ENCODE data around the gene SEMA3F.

The SEMA3F gene

DNA sequence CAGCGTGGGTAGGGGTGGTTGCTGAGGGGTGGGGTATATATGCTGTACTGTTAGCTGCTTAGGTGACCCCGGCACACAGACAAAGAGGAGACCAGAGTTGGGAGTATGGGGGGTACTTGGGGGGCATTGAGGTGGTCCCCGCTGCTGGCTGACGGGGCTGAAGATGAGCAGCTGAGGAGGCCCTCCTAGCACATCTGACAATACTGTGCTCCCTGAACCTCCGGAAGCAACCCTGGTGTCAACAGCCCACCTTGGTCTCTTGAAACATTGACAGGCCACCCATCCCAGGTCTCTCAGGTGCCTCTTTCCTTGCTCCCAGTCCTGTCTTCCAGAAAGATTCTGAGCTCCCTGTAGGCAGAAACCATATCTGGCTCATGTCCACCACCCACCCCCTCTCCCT lies 19.2 kb upstream of the SEMA3F start:
- TF ChIP-seq CTCF (IDR thresholded peaks at IDR 0.05; ENCODE audit: insufficient read depth, low read length, poor library complexity, severe bottlenecking): no peak
- TF ChIP-seq EZH2phosphoT487 (conservative IDR thresholded peaks at IDR 0.05; ENCODE audit: low read length): no peak
- no peak overlapping the region for H3K27ac ChIP-seq (ENCODE audit: low read depth, low read length)
- no peaks in the 10 kb centered on the region for H3K9me2 ChIP-seq (replicated peaks; ENCODE audit: insufficient read depth, low read length)

GRCh38 chr3:50136714-50137405 lies 18.3 kb upstream of the SEMA3F start:
- Histone ChIP-seq H3K4me2 (ENCODE audit: low read depth, low read length, poor library complexity, severe bottlenecking) (no peak overlapping the region), H3F3A (ENCODE audit: insufficient read depth) (no peaks in the 10 kb centered on the region), H3K9me2 (replicated peaks; ENCODE audit: insufficient read depth, low read length) (no peaks in the 10 kb centered on the region), H3K9ac (ENCODE audit: low read length) (no peak overlapping the region), H3K27me3 (ENCODE audit: low read length) (no peaks in the 10 kb centered on the region), H3K79me2 (ENCODE audit: insufficient read depth, low read length) (no peaks in the 10 kb centered on the region), H3K4me3 (ENCODE audit: insufficient read depth, low read length, poor library complexity, severe bottlenecking) (no peak overlapping the region), H3K36me3 (ENCODE audit: low read length) (no peaks in the 10 kb centered on the region), H4K20me1 (ENCODE audit: low read depth, low read length) (no peaks in the 10 kb centered on the region), H3K27ac (ENCODE audit: low read depth, low read length) (no peak overlapping the region), H3K9me3 (ENCODE audit: insufficient read depth, low read length) (no peaks in the 10 kb centered on the region), H2AFZ (ENCODE audit: low read depth, low read length, severe bottlenecking) (no peak overlapping the region)
- no peak for TF ChIP-seq EZH2phosphoT487 (conservative IDR thresholded peaks at IDR 0.05; ENCODE audit: low read length)
- no peak for TF ChIP-seq CTCF (IDR thresholded peaks at IDR 0.05; ENCODE audit: insufficient read depth, low read length, poor library complexity, severe bottlenecking)

More for the DNA sequence above, 19.2 kb upstream of the SEMA3F start:
- Histone ChIP-seq H4K20me1 (ENCODE audit: low read depth, low read length) (no peaks in the 10 kb centered on the region), H3K9ac (ENCODE audit: low read length) (no peak overlapping the region), H3K27me3 (ENCODE audit: low read length) (no peaks in the 10 kb centered on the region), H3F3A (ENCODE audit: insufficient read depth) (no peaks in the 10 kb centered on the region), H2AFZ (ENCODE audit: low read depth, low read length, severe bottlenecking) (no peak overlapping the region), H3K9me3 (ENCODE audit: insufficient read depth, low read length) (no peaks in the 10 kb centered on the region), H3K36me3 (ENCODE audit: low read length) (no peaks in the 10 kb centered on the region), H3K4me3 (ENCODE audit: insufficient read depth, low read length, poor library complexity, severe bottlenecking) (no peak overlapping the region), H3K4me2 (ENCODE audit: low read depth, low read length, poor library complexity, severe bottlenecking) (no peak overlapping the region), H3K79me2 (ENCODE audit: insufficient read depth, low read length) (no peaks in the 10 kb centered on the region)

- H3K4me2 ChIP-seq (ENCODE audit: low read depth, low read length, poor library complexity, severe bottlenecking): no peak overlapping the region
Measured at GRCh38 chr3:50137531-50137930, 17.6 kb upstream of the SEMA3F start.

More at GRCh38 chr3:50137531-50137930, 17.6 kb upstream of the SEMA3F start:
- no peaks in the 10 kb centered on the region for H4K20me1 ChIP-seq (ENCODE audit: low read depth, low read length)
- H3K79me2 ChIP-seq (ENCODE audit: insufficient read depth, low read length): no peaks in the 10 kb centered on the region
- H3K27me3 ChIP-seq (ENCODE audit: low read length): no peaks in the 10 kb centered on the region
- H3K9me2 ChIP-seq (replicated peaks; ENCODE audit: insufficient read depth, low read length): no peaks in the 10 kb centered on the region
- TF ChIP-seq CTCF (IDR thresholded peaks at IDR 0.05; ENCODE audit: insufficient read depth, low read length, poor library complexity, severe bottlenecking) (no peak), EZH2phosphoT487 (conservative IDR thresholded peaks at IDR 0.05; ENCODE audit: low read length) (no peak)
- no peak overlapping the region for H2AFZ ChIP-seq (ENCODE audit: low read depth, low read length, severe bottlenecking)
- no peak overlapping the region for H3K27ac ChIP-seq (ENCODE audit: low read depth, low read length)
- no peaks in the 10 kb centered on the region for H3K36me3 ChIP-seq (ENCODE audit: low read length)
- no peaks in the 10 kb centered on the region for H3K9me3 ChIP-seq (ENCODE audit: insufficient read depth, low read length)
- no peak overlapping the region for H3K4me3 ChIP-seq (ENCODE audit: insufficient read depth, low read length, poor library complexity, severe bottlenecking)
- no peak overlapping the region for H3K9ac ChIP-seq (ENCODE audit: low read length)
- no peaks in the 10 kb centered on the region for H3F3A ChIP-seq (ENCODE audit: insufficient read depth)

All from SU-DHL-6 (cell line).